Suprapubic skin (tissue), 4 donors: ENCODE data around the gene WDR27. TPM values are rescaled to one million over a fixed set of nuclear protein-coding genes. Genes with fewer than 3 reads are reported as not detected.

ENCODE experiments used
- DNase-seq, 2 donors: peaks; one replicate each; pipeline ENCODE4 v3.0.0-alpha.2; 2019; ENCODE audit warnings: low spot score in 2 of 2
- H3K27ac ChIP-seq: fragments of 200-600 bp; sonication (generic); one replicate; pipeline ENCODE4 v1.5.1; 2019
- H3K27me3 ChIP-seq: fragments of 200-600 bp; sonication (generic); one replicate; pipeline ENCODE4 v1.5.1; 2019
- H3K36me3 ChIP-seq: fragments of 200-600 bp; sonication (generic); one replicate; pipeline ENCODE4 v1.5.1; 2019
- H3K4me1 ChIP-seq: fragments of 200-600 bp; sonication (generic); one replicate; pipeline ENCODE4 v1.5.1; 2019
- H3K4me3 ChIP-seq: fragments of 200-600 bp; sonication (generic); one replicate; pipeline ENCODE4 v1.5.1; 2019; ENCODE audit warnings: mild to moderate bottlenecking
- H3K9me3 ChIP-seq: fragments of 200-600 bp; sonication (generic); one replicate; pipeline ENCODE4 v1.5.1; 2019
- CTCF ChIP-seq, 2 donors: fragments of 200-600 bp in 1 of 2; fragments of 450-650 bp in 1 of 2; sonication (generic) in 1 of 2; IDR thresholded peaks; one replicate each; pipeline ENCODE4 v1.5.1; 2016 to 2019; ENCODE audit warnings: antibody characterized with exemption in 2 of 2, mild to moderate bottlenecking in 1 of 2, moderate library complexity in 1 of 2
- EP300 ChIP-seq: sonication (generic); formaldehyde crosslinking; IDR thresholded peaks from one replicate; pipeline ENCODE4 v1.6.1; 2017; ENCODE audit warnings: antibody characterized with exemption
- POLR2A ChIP-seq, 2 donors: fragments of 450-650 bp; IDR thresholded peaks; one replicate each; pipeline ENCODE4 v1.6.1; 2017; ENCODE audit warnings: antibody characterized with exemption in 2 of 2, mild to moderate bottlenecking in 2 of 2, moderate library complexity in 2 of 2
- POLR2AphosphoS5 ChIP-seq, 3 donors: sonication (generic); formaldehyde crosslinking; IDR thresholded peaks; one replicate each; pipeline ENCODE4 v1.6.1; 2017; ENCODE audit warnings: antibody characterized with exemption in 3 of 3
- WGBS: methylation state at CpG from one replicate; pipeline ENCODE4 v1.1.5; 2018; 5-methylcytosine and 5-hydroxymethylcytosine counted together
- total RNA-seq, 4 donors: library from RNA; depleted of rRNA; stranded (reverse); fragments of >200 nt; gene quantifications; one replicate each; pipeline ENCODE4 v1.1.0, GENCODE V29; 2016

Gene WDR27
- total RNA-seq, 4 donors from 2014 or later: 17.3 to 59.4 (median 26.6) TPM

- Histone ChIP-seq H3K27me3 (no peaks in the 10 kb centered on the region), H3K4me1 (no peaks in the 10 kb centered on the region), H3K4me3 (no peak overlapping the region), H3K36me3 (no peaks in the 10 kb centered on the region), H3K27ac (no peak overlapping the region), H3K9me3 (no peaks in the 10 kb centered on the region)
- DNase-seq: no peak
- no peak for TF ChIP-seq EP300
- TF ChIP-seq POLR2AphosphoS5 (IDR thresholded peaks at IDR 0.05): no peak
- no peak for TF ChIP-seq CTCF (IDR thresholded peaks at IDR 0.05)
- TF ChIP-seq POLR2A (IDR thresholded peaks at IDR 0.05): no peak
- WGBS: 47% methylated on average over 6 of the region's 9 CpGs
Measured at GRCh38 chr6:169738204-169738975, 36.6 kb upstream of the WDR27 start.

- no peak overlapping the region for H3K27ac ChIP-seq
- TF ChIP-seq CTCF (IDR thresholded peaks at IDR 0.05) (no peak), EP300 (no peak), POLR2AphosphoS5 (IDR thresholded peaks at IDR 0.05) (no peak), POLR2A (IDR thresholded peaks at IDR 0.05) (no peak)
- H3K9me3 ChIP-seq: no peaks in the 10 kb centered on the region
- no peak overlapping the region for H3K4me3 ChIP-seq
- H3K4me1 ChIP-seq: peaks cover 5% of the 10 kb centered on the region
- DNase-seq: no peak
- no peaks in the 10 kb centered on the region for H3K27me3 ChIP-seq
- H3K36me3 ChIP-seq: no peaks in the 10 kb centered on the region
Measured at GRCh38 chr6:169729961-169730360, 28.1 kb upstream of the WDR27 start.

GRCh38 chr6:169726963-169727362 is 25.1 kb upstream of the WDR27 start:
- TF ChIP-seq POLR2AphosphoS5 (IDR thresholded peaks at IDR 0.05) (no peak), CTCF (IDR thresholded peaks at IDR 0.05) (no peak), EP300 (no peak), POLR2A (IDR thresholded peaks at IDR 0.05) (no peak)
- no peak overlapping the region for H3K27ac ChIP-seq
- no peaks in the 10 kb centered on the region for H3K9me3 ChIP-seq
- no peak overlapping the region for H3K4me3 ChIP-seq
- H3K4me1 ChIP-seq: peaks cover 18% of the 10 kb centered on the region
- H3K36me3 ChIP-seq: no peaks in the 10 kb centered on the region
- H3K27me3 ChIP-seq: no peaks in the 10 kb centered on the region
- no peak for DNase-seq

GRCh38 chr6:169726049-169726400 is 24.2 kb upstream of the WDR27 start:
- 91% methylated on average over 1 of the region's 1 CpG for WGBS
- no peaks in the 10 kb centered on the region for H3K36me3 ChIP-seq
- no peaks in the 10 kb centered on the region for H3K9me3 ChIP-seq
- H3K27me3 ChIP-seq: no peaks in the 10 kb centered on the region
- TF ChIP-seq POLR2AphosphoS5 (IDR thresholded peaks at IDR 0.05) (no peak), POLR2A (IDR thresholded peaks at IDR 0.05) (no peak), EP300 (no peak), CTCF (IDR thresholded peaks at IDR 0.05) (no peak)
- no peak for DNase-seq
- no peak overlapping the region for H3K27ac ChIP-seq
- peaks cover 27% of the 10 kb centered on the region for H3K4me1 ChIP-seq
- H3K4me3 ChIP-seq: no peak overlapping the region

GRCh38 chr6:169725125-169726048 is 23.6 kb upstream of the WDR27 start:
- no peaks in the 10 kb centered on the region for H3K36me3 ChIP-seq
- WGBS: 21% methylated on average over 29 of the region's 29 CpGs
- H3K9me3 ChIP-seq: no peaks in the 10 kb centered on the region
- H3K4me1 ChIP-seq: peaks cover 28% of the 10 kb centered on the region
- TF ChIP-seq CTCF (IDR thresholded peaks at IDR 0.05): no peak
- no peak for TF ChIP-seq POLR2A (IDR thresholded peaks at IDR 0.05)
- TF ChIP-seq POLR2AphosphoS5 (IDR thresholded peaks at IDR 0.05): no peak
- no peak for TF ChIP-seq EP300
- H3K4me3 ChIP-seq: peak overlapping the region; percentile 91
- peak; percentile 84 to 85 for DNase-seq
- no peaks in the 10 kb centered on the region for H3K27me3 ChIP-seq
- H3K27ac ChIP-seq: peak overlapping the region; percentile 96
